GM12878 (cell line): ENCODE data around the gene KCNS1. TPM values are rescaled to one million over a fixed set of nuclear protein-coding genes. Genes with fewer than 3 reads are reported as not detected.

Experiments
- ATAC-seq: fragments of 200-7000 bp; cut with Tn5 transposase; 3 replicates; pipeline ENCODE4 v1.9.1; 2020; ENCODE audit warnings: mild to moderate bottlenecking, moderate library complexity
- BruUV-seq: library from RNA; stranded (reverse); fragments of 400-500 nt; replicated peaks from 2 replicates; lab custom pipeline; 2021; lab: Mats Ljungman, UMichigan
- CTCF ChIA-PET: fragments of 300-600 bp; sonication (Branson Sonifier 250); formaldehyde crosslinking; extraction: SDS; loops from one replicate; lab custom pipeline; 2021; ENCODE audit warnings: inconsistent platforms; lab: Yijun Ruan, JAX
- POLR2A ChIA-PET: fragments of 350-600 bp; formaldehyde crosslinking; extraction: SDS; loops from one replicate; lab custom pipeline; 2021; ENCODE audit warnings: inconsistent platforms; lab: Charles Lee
- RAD21 ChIA-PET: fragments of 300-600 bp; sonication (Branson Sonifier 250); formaldehyde crosslinking; loops from one replicate; lab custom pipeline; 2023; ENCODE audit warnings: antibody characterized with exemption; ENCODE audit not compliant: unreplicated experiment; lab: Charles Lee
- SMC1A ChIA-PET: fragments of 300-600 bp; sonication (Branson Sonifier 250); formaldehyde crosslinking; loops from one replicate; lab custom pipeline; 2023; ENCODE audit not compliant: unreplicated experiment, uncharacterized antibody; lab: Charles Lee
- DNase-seq: peaks from one replicate; pipeline ENCODE4 v3.0.0-alpha.2; 2011; ENCODE audit warnings: low read depth, low spot score
- FAIRE-seq: peaks from 3 replicates; lab custom pipeline; 2011; peaks lifted over from hg19 to GRCh38; lab: Jason Lieb, UNC
- H2AFZ ChIP-seq: 2 replicates; pipeline ENCODE4 v1.6.0; 2011; ENCODE audit warnings: low read depth, low read length, control low read depth; ENCODE audit not compliant: control insufficient read depth
- H3K27ac ChIP-seq: 2 replicates; pipeline ENCODE4 v1.5.1; 2011; ENCODE audit warnings: control low read depth; ENCODE audit not compliant: control insufficient read depth, insufficient read depth
- H3K27me3 ChIP-seq, 2 experiments: replicated peaks in 1 of 2; 2 replicates each; pipeline versions ENCODE4 v1.6.0 to v1.6.1; 2011; ENCODE audit warnings: low read length in 1 of 2; ENCODE audit not compliant: control insufficient read depth in 2 of 2, insufficient read depth in 2 of 2
- H3K36me3 ChIP-seq, 2 experiments: 2 replicates each; pipeline ENCODE4 v1.5.1; 2011; ENCODE audit warnings: low read length in 1 of 2; ENCODE audit not compliant: control insufficient read depth in 2 of 2, insufficient read depth in 2 of 2
- H3K4me1 ChIP-seq: 2 replicates; pipeline ENCODE4 v1.6.1; 2011; ENCODE audit warnings: mild to moderate bottlenecking, low read length, moderate library complexity, mixed read lengths; ENCODE audit not compliant: control insufficient read depth, insufficient read depth
- H3K4me2 ChIP-seq: 2 replicates; pipeline ENCODE4 v1.6.0; 2011; ENCODE audit warnings: control low read depth; ENCODE audit not compliant: control insufficient read depth, insufficient read depth
- H3K4me3 ChIP-seq: fragments of 200-600 bp; sonication (generic); 2 replicates; pipeline ENCODE4 v1.5.1; 2016
- H3K79me2 ChIP-seq: 2 replicates; pipeline ENCODE4 v1.6.0; 2011; ENCODE audit warnings: low read length; ENCODE audit not compliant: control insufficient read depth, insufficient read depth
- H3K9ac ChIP-seq: 2 replicates; pipeline ENCODE4 v1.8.0; 2011; ENCODE audit warnings: low read length, control low read depth, mixed read lengths; ENCODE audit not compliant: control insufficient read depth, insufficient read depth
- H3K9me3 ChIP-seq: replicated peaks from 3 replicates; pipeline ENCODE4 v1.5.1; 2011; ENCODE audit warnings: mild to moderate bottlenecking, low read length; ENCODE audit not compliant: control insufficient read depth, insufficient read depth
- H4K20me1 ChIP-seq: 2 replicates; pipeline ENCODE4 v1.6.0; 2011; ENCODE audit not compliant: control insufficient read depth, insufficient read depth
- BMI1 ChIP-seq: fragments of 450-650 bp; IDR thresholded peaks from 2 replicates; pipeline ENCODE4 v1.6.1; 2016; ENCODE audit warnings: mild to moderate bottlenecking, moderate library complexity, borderline replicate concordance
- EGR1 ChIP-seq, 2 experiments: IDR thresholded peaks; 1 replicate in 1 of 2; 2 replicates in 1 of 2; pipeline ENCODE4 v1.6.1; 2011 to 2012; ENCODE audit warnings: low read depth in 2 of 2, low read length in 2 of 2, borderline replicate concordance in 1 of 2, mild to moderate bottlenecking in 1 of 2, moderate library complexity in 1 of 2
- FOS ChIP-seq: IDR thresholded peaks from 3 replicates; pipeline ENCODE4 v1.6.1; 2011; ENCODE audit warnings: borderline replicate concordance; ENCODE audit not compliant: insufficient read length; ENCODE audit errors: extremely low read depth
- FOXK2 ChIP-seq: fragments of 450-650 bp; IDR thresholded peaks from 2 replicates; pipeline ENCODE4 v1.6.1; 2017; ENCODE audit warnings: mild to moderate bottlenecking, moderate library complexity
- IKZF2 ChIP-seq, 2 experiments: fragments of 450-650 bp; IDR thresholded peaks; 2 replicates each; pipeline ENCODE4 v1.6.1; 2017; ENCODE audit warnings: mild to moderate bottlenecking in 2 of 2, moderate library complexity in 2 of 2
- MTA3 ChIP-seq: IDR thresholded peaks from 2 replicates; pipeline ENCODE4 v1.6.1; 2012; ENCODE audit warnings: low read length, inconsistent platforms, borderline replicate concordance
- PAX5 ChIP-seq: IDR thresholded peaks from 2 replicates; pipeline ENCODE4 v1.6.1; 2011; ENCODE audit warnings: low read depth, low read length, borderline replicate concordance
- RBBP5 ChIP-seq: fragments of 200-600 bp; sonication (generic); conservative IDR thresholded peaks from 2 replicates; pipeline ENCODE4 v1.6.1; 2016
- SMAD5 ChIP-seq: IDR thresholded peaks from 2 replicates; pipeline ENCODE4 v1.6.1; 2016; ENCODE audit warnings: antibody characterized with exemption, low read depth
- SUPT20H ChIP-seq: IDR thresholded peaks from 2 replicates; pipeline ENCODE4 v1.6.1; 2011; ENCODE audit warnings: low read depth, mild to moderate bottlenecking, low read length, moderate library complexity, borderline replicate concordance; ENCODE audit not compliant: control insufficient read depth
- WRNIP1 ChIP-seq: IDR thresholded peaks from 2 replicates; pipeline ENCODE4 v1.6.1; 2011; ENCODE audit warnings: low read depth, low read length, improper control_type of control experiment, borderline replicate concordance
- ZNF274 ChIP-seq: IDR thresholded peaks from one replicate; pipeline ENCODE4 v1.8.0; 2011; ENCODE audit not compliant: insufficient read length, insufficient read depth
- ZNF622 ChIP-seq: fragments of 450-650 bp; IDR thresholded peaks from 2 replicates; pipeline ENCODE4 v1.6.1; 2017; ENCODE audit warnings: mild to moderate bottlenecking, inconsistent platforms
- WGBS: methylation state at CpG from one replicate; pipeline ENCODE4 v1.1.6; 2016; ENCODE audit warnings: low lambda C conversion rate; ENCODE audit not compliant: insufficient replicate concordance, insufficient coverage; ENCODE audit errors: missing lambda C conversion rate; 5-methylcytosine and 5-hydroxymethylcytosine counted together
- in situ Hi-C: fragments of 300-500 bp; cut with MboI; formaldehyde crosslinking; loops from 9 replicates; pipeline ENCODE4 v1.14.3; 2018; ENCODE audit warnings: mixed read lengths
- intact Hi-C: fragments of 100-400 bp; cut with micrococcal nuclease; formaldehyde crosslinking; loops from one replicate; pipeline ENCODE4 v1.14.2; 2022; ENCODE audit not compliant: unreplicated experiment
- polyA plus RNA-seq, 11 experiments: library from polyadenylated mRNA; depleted of rRNA in 4 of 11; unstranded in 6 of 11; stranded (reverse) in 5 of 11; fragments of >200 nt; fragmentation: Nextera tagmentation in 4 of 11; fragmentation: Illumina TruSeq in 1 of 11; extraction: Ambion mirVana in 4 of 11; extraction: Trizol in 1 of 11; gene quantifications; 1 replicate in 1 of 11; 2 replicates in 10 of 11; pipeline versions ENCODE4 v1.2.1 to v1.2.3, GENCODE V29; 2011 to 2016; ENCODE audit warnings: inconsistent platforms in 2 of 11, missing spikeins in 2 of 11, low read depth in 1 of 11
- total RNA-seq, 4 experiments: library from RNA; depleted of rRNA in 3 of 4; stranded (reverse); fragments of >200 nt in 3 of 4; fragmentation: Illumina TruSeq in 1 of 4; extraction: Trizol in 1 of 4; gene quantifications; 2 replicates each; pipeline versions ENCODE4 v1.2.1 to v1.2.3, GENCODE V29; 2013 to 2021
- TF ChIP-seq, protein P1 (sequence below): fragments of 150-350 bp; IDR thresholded peaks from 2 replicates; pipeline ENCODE4 v1.6.1; 2014; ENCODE audit warnings: mild to moderate bottlenecking, low read depth, low read length
- TF ChIP-seq, protein P2 (sequence below): IDR thresholded peaks from 2 replicates; pipeline ENCODE4 v1.6.1; 2012; ENCODE audit warnings: mild to moderate bottlenecking, low read depth, low read length
- TF ChIP-seq, protein P3 (sequence below): IDR thresholded peaks from 2 replicates; pipeline ENCODE4 v1.6.1; 2012; ENCODE audit warnings: low read depth, low read length, improper control_type of control experiment

Gene KCNS1
- total and polyA plus RNA-seq, 10 of the 15 experiments (the other 5 are each of a cell fraction or from before 2014, with no cell fraction given): not detected

DNA sequence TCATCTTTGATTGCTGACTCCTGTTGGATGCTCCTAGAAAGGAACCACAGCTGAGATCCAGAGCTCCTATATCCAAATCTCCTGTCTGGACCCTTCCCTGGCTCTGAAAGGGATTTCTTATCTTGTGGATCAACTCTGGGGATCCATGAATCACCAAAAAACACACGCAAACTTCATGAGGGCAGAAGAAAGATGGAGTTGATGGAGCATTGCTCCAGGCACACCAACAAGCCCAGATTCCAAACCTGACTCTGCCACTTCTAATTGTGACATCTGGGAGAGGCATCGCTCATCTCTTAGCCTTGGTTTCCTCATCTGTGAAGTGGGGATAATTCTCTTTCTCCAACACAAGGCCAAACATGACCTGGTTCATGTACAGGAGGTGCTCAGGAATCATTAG, 6.7 kb downstream of the KCNS1 start:
- Histone ChIP-seq H2AFZ (no peak overlapping the region), H3K9ac (no peak overlapping the region), H3K27me3 (peaks cover 0 to 4% of the 10 kb centered on the region in 2 experiments; a peak in 3 of 4 replicates), H3K36me3 (no peaks in the 10 kb centered on the region; a peak in 1 of 4 replicates), H3K79me2 (no peaks in the 10 kb centered on the region), H3K4me2 (no peak overlapping the region), H3K4me3 (no peak overlapping the region), H3K9me3 (no peaks in the 10 kb centered on the region; the same call in 2 of the 3 replicates), H4K20me1 (no peaks in the 10 kb centered on the region; the same call in 1 of the 2 replicates), H3K27ac (no peak overlapping the region), H3K4me1 (no peaks in the 10 kb centered on the region)
- 97% methylated on average over 2 of the region's 2 CpGs for WGBS
- TF ChIP-seq PAX5 (no peak), EGR1 (IDR thresholded peaks at IDR 0.05; ENCODE audit: borderline replicate concordance in 1 of 2, low read depth in 2 of 2, low read length in 2 of 2) (no peak), WRNIP1 (no peak), RBBP5 (no peak), ZNF274 (no peak), BMI1 (no peak), SMAD5 (no peak), IKZF2 (IDR thresholded peaks at IDR 0.05) (no peak), MTA3 (no peak), ZNF622 (no peak), SUPT20H (no peak), FOXK2 (no peak), FOS (no peak)
- TF ChIP-seq, protein P1, sequence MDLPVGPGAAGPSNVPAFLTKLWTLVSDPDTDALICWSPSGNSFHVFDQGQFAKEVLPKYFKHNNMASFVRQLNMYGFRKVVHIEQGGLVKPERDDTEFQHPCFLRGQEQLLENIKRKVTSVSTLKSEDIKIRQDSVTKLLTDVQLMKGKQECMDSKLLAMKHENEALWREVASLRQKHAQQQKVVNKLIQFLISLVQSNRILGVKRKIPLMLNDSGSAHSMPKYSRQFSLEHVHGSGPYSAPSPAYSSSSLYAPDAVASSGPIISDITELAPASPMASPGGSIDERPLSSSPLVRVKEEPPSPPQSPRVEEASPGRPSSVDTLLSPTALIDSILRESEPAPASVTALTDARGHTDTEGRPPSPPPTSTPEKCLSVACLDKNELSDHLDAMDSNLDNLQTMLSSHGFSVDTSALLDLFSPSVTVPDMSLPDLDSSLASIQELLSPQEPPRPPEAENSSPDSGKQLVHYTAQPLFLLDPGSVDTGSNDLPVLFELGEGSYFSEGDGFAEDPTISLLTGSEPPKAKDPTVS: no peak
- TF ChIP-seq, protein P2, sequence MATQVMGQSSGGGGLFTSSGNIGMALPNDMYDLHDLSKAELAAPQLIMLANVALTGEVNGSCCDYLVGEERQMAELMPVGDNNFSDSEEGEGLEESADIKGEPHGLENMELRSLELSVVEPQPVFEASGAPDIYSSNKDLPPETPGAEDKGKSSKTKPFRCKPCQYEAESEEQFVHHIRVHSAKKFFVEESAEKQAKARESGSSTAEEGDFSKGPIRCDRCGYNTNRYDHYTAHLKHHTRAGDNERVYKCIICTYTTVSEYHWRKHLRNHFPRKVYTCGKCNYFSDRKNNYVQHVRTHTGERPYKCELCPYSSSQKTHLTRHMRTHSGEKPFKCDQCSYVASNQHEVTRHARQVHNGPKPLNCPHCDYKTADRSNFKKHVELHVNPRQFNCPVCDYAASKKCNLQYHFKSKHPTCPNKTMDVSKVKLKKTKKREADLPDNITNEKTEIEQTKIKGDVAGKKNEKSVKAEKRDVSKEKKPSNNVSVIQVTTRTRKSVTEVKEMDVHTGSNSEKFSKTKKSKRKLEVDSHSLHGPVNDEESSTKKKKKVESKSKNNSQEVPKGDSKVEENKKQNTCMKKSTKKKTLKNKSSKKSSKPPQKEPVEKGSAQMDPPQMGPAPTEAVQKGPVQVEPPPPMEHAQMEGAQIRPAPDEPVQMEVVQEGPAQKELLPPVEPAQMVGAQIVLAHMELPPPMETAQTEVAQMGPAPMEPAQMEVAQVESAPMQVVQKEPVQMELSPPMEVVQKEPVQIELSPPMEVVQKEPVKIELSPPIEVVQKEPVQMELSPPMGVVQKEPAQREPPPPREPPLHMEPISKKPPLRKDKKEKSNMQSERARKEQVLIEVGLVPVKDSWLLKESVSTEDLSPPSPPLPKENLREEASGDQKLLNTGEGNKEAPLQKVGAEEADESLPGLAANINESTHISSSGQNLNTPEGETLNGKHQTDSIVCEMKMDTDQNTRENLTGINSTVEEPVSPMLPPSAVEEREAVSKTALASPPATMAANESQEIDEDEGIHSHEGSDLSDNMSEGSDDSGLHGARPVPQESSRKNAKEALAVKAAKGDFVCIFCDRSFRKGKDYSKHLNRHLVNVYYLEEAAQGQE: no peak
- TF ChIP-seq, protein P3, sequence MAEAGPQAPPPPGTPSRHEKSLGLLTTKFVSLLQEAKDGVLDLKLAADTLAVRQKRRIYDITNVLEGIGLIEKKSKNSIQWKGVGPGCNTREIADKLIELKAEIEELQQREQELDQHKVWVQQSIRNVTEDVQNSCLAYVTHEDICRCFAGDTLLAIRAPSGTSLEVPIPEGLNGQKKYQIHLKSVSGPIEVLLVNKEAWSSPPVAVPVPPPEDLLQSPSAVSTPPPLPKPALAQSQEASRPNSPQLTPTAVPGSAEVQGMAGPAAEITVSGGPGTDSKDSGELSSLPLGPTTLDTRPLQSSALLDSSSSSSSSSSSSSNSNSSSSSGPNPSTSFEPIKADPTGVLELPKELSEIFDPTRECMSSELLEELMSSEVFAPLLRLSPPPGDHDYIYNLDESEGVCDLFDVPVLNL: no peak
- intact Hi-C loops (no loop called here), in situ Hi-C loops (no loop called here)
- DNase-seq (no peak), ATAC-seq (no peak), FAIRE-seq (no peak)
- SMC1A ChIA-PET: interaction anchor here (0.7 to 8.3 kb wide), 5 partner anchors 12 to 50 kb away, joined by 3 to 108 read pairs (median 4); no protein-coding TSS in a partner anchor
- POLR2A ChIA-PET: no interaction called here
- CTCF ChIA-PET: interaction anchor here (0.8 to 6.3 kb wide), 13 partner anchors 11 to 197 kb away, joined by 3 to 162 read pairs (median 19); partner anchors contain the start of gene WFDC5
- BruUV-seq: no TSS peak
- RAD21 ChIA-PET: interaction anchor here (0.9 to 7.0 kb wide), 4 partner anchors 44 to 183 kb away, joined by 3 to 85 read pairs (median 38); no protein-coding TSS in a partner anchor
